Activated T-cell treated with anti-CD3 and anti-CD28 coated beads, Interleukin-2, amount 50 U/mL, for 24 hours (primary cell): Measurements from ENCODE around the gene YIPF4.

Experiments
- DNase-seq: peaks from one replicate; pipeline ENCODE4 v3.0.0-alpha.2; 2020
- H3K27ac Mint-ChIP-seq: 2 replicates; pipeline ENCODE4 v1.8.0; 2020; ENCODE audit warnings: mild to moderate bottlenecking, mixed read lengths
- H3K27me3 Mint-ChIP-seq: 2 replicates; pipeline ENCODE4 v1.8.0; 2020; ENCODE audit warnings: mixed read lengths
- H3K36me3 Mint-ChIP-seq: 2 replicates; pipeline ENCODE4 v1.8.0; 2020; ENCODE audit warnings: low read depth, mixed read lengths
- H3K4me1 Mint-ChIP-seq: 2 replicates; pipeline ENCODE4 v1.8.0; 2020; ENCODE audit warnings: low read depth, mixed read lengths
- H3K4me3 Mint-ChIP-seq: 2 replicates; pipeline ENCODE4 v1.8.0; 2020; ENCODE audit warnings: mild to moderate bottlenecking, moderate library complexity, mixed read lengths
- H3K9me3 Mint-ChIP-seq: 2 replicates; pipeline ENCODE4 v1.8.0; 2020; ENCODE audit warnings: mixed read lengths

YIPF4 gene

GRCh38 chr2:32277674-32278477, at the start of gene YIPF4:
TSS of gene YIPF4 (plus strand) at chr2:32277904. CDS start at chr2:32278156, 252 bp downstream.
- peak; percentile 94 for DNase-seq
- H3K4me1 Mint-ChIP-seq = peaks cover 31% of the 10 kb centered on the region
- H3K27ac Mint-ChIP-seq = peak within 1 kb of the TSS; percentile 96
- H3K27me3 Mint-ChIP-seq = peaks cover 4% of the 10 kb centered on the region
- no peaks in the 10 kb centered on the region for H3K9me3 Mint-ChIP-seq
- H3K4me3 Mint-ChIP-seq = peak within 1 kb of the TSS; percentile 92
- H3K36me3 Mint-ChIP-seq = peaks cover 20% of the 10 kb centered on the region

GRCh38 chr2:32228181-32228580, 49.5 kb upstream of the YIPF4 start:
- Mint-ChIP-seq H3K9me3 (no peaks in the 10 kb centered on the region), H3K4me1 (no peaks in the 10 kb centered on the region), H3K27me3 (no peaks in the 10 kb centered on the region), H3K36me3 (peaks cover 26% of the 10 kb centered on the region), H3K4me3 (no peak overlapping the region), H3K27ac (no peak overlapping the region)
- DNase-seq = no peak

- Mint-ChIP-seq H3K4me3 (no peak overlapping the region), H3K4me1 (no peaks in the 10 kb centered on the region), H3K27ac (no peak overlapping the region), H3K9me3 (no peaks in the 10 kb centered on the region), H3K27me3 (no peaks in the 10 kb centered on the region), H3K36me3 (peaks cover 13% of the 10 kb centered on the region)
- DNase-seq = no peak
Observed at GRCh38 chr2:32229635-32230034, 48.1 kb upstream of the YIPF4 start.

- no peaks in the 10 kb centered on the region for H3K4me1 Mint-ChIP-seq
- DNase-seq = no peak
- H3K27ac Mint-ChIP-seq = no peak overlapping the region
- H3K27me3 Mint-ChIP-seq = no peaks in the 10 kb centered on the region
- H3K36me3 Mint-ChIP-seq = no peaks in the 10 kb centered on the region
- H3K4me3 Mint-ChIP-seq = no peak overlapping the region
- no peaks in the 10 kb centered on the region for H3K9me3 Mint-ChIP-seq
Observed at GRCh38 chr2:32231959-32232358, 45.7 kb upstream of the YIPF4 start.

- Mint-ChIP-seq H3K4me1 (no peaks in the 10 kb centered on the region), H3K27ac (no peak overlapping the region), H3K4me3 (no peak overlapping the region), H3K9me3 (no peaks in the 10 kb centered on the region), H3K27me3 (no peaks in the 10 kb centered on the region), H3K36me3 (no peaks in the 10 kb centered on the region)
- no peak for DNase-seq
Observed at GRCh38 chr2:32235315-32235714, 42.4 kb upstream of the YIPF4 start.

GRCh38 chr2:32237488-32237887, 40.2 kb upstream of the YIPF4 start:
- Mint-ChIP-seq H3K4me1 (no peaks in the 10 kb centered on the region), H3K27ac (no peak overlapping the region), H3K36me3 (no peaks in the 10 kb centered on the region), H3K9me3 (no peaks in the 10 kb centered on the region), H3K4me3 (no peak overlapping the region), H3K27me3 (no peaks in the 10 kb centered on the region)
- no peak for DNase-seq

GRCh38 chr2:32237996-32238395, 39.7 kb upstream of the YIPF4 start:
- Mint-ChIP-seq H3K9me3 (no peaks in the 10 kb centered on the region), H3K27me3 (no peaks in the 10 kb centered on the region), H3K36me3 (no peaks in the 10 kb centered on the region), H3K4me1 (no peaks in the 10 kb centered on the region), H3K4me3 (no peak overlapping the region), H3K27ac (no peak overlapping the region)
- DNase-seq = no peak

GRCh38 chr2:32242331-32242730, 35.4 kb upstream of the YIPF4 start:
- Mint-ChIP-seq H3K27ac (no peak overlapping the region), H3K9me3 (no peaks in the 10 kb centered on the region), H3K27me3 (no peaks in the 10 kb centered on the region), H3K4me1 (no peaks in the 10 kb centered on the region), H3K36me3 (no peaks in the 10 kb centered on the region), H3K4me3 (no peak overlapping the region)
- no peak for DNase-seq

GRCh38 chr2:32246911-32247310, 30.8 kb upstream of the YIPF4 start:
- Mint-ChIP-seq H3K9me3 (no peaks in the 10 kb centered on the region), H3K27ac (no peak overlapping the region), H3K36me3 (no peaks in the 10 kb centered on the region), H3K4me3 (no peak overlapping the region), H3K4me1 (no peaks in the 10 kb centered on the region), H3K27me3 (no peaks in the 10 kb centered on the region)
- no peak for DNase-seq

- Mint-ChIP-seq H3K4me3 (no peak overlapping the region), H3K4me1 (no peaks in the 10 kb centered on the region), H3K27ac (no peak overlapping the region), H3K36me3 (no peaks in the 10 kb centered on the region), H3K9me3 (no peaks in the 10 kb centered on the region), H3K27me3 (no peaks in the 10 kb centered on the region)
- DNase-seq = no peak
Observed at GRCh38 chr2:32248299-32248698, 29.4 kb upstream of the YIPF4 start.

GRCh38 chr2:32249731-32250236, 27.9 kb upstream of the YIPF4 start:
- Mint-ChIP-seq H3K27ac (no peak overlapping the region), H3K9me3 (no peaks in the 10 kb centered on the region), H3K36me3 (no peaks in the 10 kb centered on the region), H3K4me3 (no peak overlapping the region), H3K27me3 (no peaks in the 10 kb centered on the region), H3K4me1 (no peaks in the 10 kb centered on the region)
- no peak for DNase-seq

- Mint-ChIP-seq H3K4me3 (no peak overlapping the region), H3K27ac (no peak overlapping the region), H3K4me1 (no peaks in the 10 kb centered on the region), H3K27me3 (no peaks in the 10 kb centered on the region), H3K9me3 (no peaks in the 10 kb centered on the region), H3K36me3 (no peaks in the 10 kb centered on the region)
- DNase-seq = no peak
Observed at GRCh38 chr2:32250290-32250689, 27.4 kb upstream of the YIPF4 start.

- Mint-ChIP-seq H3K4me1 (no peaks in the 10 kb centered on the region), H3K27me3 (no peaks in the 10 kb centered on the region), H3K27ac (no peak overlapping the region), H3K4me3 (no peak overlapping the region), H3K9me3 (no peaks in the 10 kb centered on the region), H3K36me3 (no peaks in the 10 kb centered on the region)
- no peak for DNase-seq
Observed at GRCh38 chr2:32258242-32258641, 19.5 kb upstream of the YIPF4 start.

- H3K27ac Mint-ChIP-seq = no peak overlapping the region
- peaks cover 6% of the 10 kb centered on the region for H3K4me1 Mint-ChIP-seq
- H3K4me3 Mint-ChIP-seq = no peak overlapping the region
- no peaks in the 10 kb centered on the region for H3K9me3 Mint-ChIP-seq
- DNase-seq = no peak
- no peaks in the 10 kb centered on the region for H3K36me3 Mint-ChIP-seq
- no peaks in the 10 kb centered on the region for H3K27me3 Mint-ChIP-seq
Observed at GRCh38 chr2:32260376-32260775, 17.3 kb upstream of the YIPF4 start.

- Mint-ChIP-seq H3K4me1 (peaks cover 6% of the 10 kb centered on the region), H3K27ac (no peak overlapping the region), H3K27me3 (no peaks in the 10 kb centered on the region), H3K9me3 (no peaks in the 10 kb centered on the region), H3K4me3 (no peak overlapping the region), H3K36me3 (no peaks in the 10 kb centered on the region)
- DNase-seq = no peak
Observed at GRCh38 chr2:32262105-32262504, 15.6 kb upstream of the YIPF4 start.
